GM18909 (cell line): ENCODE data around the gene DCHS1.

Source experiments
- ATAC-seq: cut with Tn5 transposase; IDR thresholded peaks from one replicate; pipeline ENCODE4 v1.9.1; 2021; ENCODE audit warnings: mild to moderate bottlenecking; ENCODE audit not compliant: unreplicated experiment, poor library complexity

The DCHS1 gene

DNA sequence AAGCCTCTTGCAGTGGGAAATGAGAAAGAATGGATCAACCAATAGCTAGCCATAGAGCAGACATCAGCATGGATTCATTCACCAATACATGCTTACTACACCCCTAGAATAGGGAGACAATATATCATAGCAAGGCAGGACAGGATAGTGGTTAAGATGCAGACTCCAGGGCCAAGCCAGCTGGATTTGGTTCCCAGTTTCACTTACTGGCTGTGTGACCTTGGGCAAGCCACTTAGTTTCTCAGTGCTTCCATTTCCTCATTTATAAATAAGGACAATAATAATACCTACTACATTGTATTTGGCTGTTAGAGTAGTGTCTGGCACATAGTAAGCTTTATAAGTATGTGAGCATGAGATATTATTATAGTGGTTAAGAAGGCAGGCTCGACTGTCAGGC, 7.1 kb downstream of the DCHS1 start:
- ATAC-seq = no peak

DNA sequence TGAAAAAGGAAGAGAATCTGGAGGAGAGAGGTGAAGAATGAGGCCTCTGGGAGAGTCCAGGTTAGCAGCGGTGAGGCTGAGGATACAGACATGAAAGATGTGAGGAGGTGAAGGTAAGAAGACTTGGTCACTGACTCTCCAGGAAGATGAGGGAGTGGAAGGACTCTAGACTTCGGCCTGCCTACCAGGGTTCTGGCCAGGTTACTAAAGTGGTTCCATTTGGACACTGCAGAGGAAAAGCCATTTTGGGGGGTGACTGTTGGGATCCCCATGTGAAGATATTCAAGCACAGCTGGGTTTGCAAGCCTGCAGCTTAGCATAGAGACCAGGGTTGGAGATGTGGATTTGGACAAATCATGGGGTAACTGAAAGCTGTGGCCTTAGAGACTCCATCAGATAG, 7.8 kb downstream of the DCHS1 start:
- no peak for ATAC-seq

DNA sequence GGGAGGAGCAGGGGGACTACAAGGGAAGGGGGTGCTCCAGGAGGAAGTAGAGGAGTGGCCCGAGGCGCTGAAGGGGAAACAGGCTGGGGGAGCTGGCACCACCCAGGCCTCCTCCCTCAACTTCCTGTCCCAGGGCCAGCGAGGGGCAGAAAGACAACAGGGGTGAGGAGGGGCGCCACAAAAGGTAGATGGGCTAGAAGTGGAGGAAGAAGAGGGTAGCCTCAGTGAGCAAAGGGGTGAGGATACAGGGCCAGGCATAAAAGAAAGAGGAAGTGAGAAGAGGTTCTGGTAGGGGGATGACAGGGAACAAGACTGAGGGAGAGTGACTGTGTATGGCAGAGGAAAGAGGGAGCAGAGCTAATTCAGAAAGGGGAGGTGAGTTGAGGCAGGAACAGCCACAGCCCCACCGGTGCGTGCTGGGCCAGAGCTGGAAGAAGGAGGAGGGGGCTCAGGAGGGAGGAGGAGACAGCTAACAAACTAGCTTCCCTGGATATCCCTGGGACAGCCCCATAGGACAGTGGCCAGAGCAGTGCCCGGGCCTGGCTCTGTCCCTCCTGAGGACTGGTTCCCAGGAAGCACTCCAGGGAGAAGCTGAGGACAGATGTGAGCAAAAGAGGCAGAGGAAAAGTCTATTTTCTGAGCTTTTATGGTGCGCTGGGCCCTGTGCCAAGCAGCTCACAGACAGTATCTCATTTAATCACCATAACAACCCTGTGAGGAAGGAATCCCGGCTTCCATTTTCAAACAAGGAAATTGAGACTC, 8.5 kb downstream of the DCHS1 start:
- peak; percentile 90 for ATAC-seq

DNA sequence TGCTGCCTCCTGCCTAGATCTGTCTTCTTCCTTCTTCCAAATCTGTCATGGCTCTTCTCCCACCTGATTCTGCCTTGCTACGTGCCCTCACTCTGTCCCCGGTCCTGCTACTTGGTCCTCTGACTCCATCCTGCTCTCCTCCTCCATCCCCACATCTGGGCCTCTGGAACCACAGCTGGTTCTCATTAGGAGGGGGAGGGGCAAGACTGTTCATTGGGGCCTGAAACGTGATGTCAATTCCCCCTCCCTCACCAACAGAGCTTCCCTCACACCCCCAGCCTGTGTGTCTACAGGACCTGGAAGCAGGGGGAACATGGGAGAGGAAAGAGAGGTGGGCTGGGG, 9.1 kb downstream of the DCHS1 start:
- no peak for ATAC-seq

DNA sequence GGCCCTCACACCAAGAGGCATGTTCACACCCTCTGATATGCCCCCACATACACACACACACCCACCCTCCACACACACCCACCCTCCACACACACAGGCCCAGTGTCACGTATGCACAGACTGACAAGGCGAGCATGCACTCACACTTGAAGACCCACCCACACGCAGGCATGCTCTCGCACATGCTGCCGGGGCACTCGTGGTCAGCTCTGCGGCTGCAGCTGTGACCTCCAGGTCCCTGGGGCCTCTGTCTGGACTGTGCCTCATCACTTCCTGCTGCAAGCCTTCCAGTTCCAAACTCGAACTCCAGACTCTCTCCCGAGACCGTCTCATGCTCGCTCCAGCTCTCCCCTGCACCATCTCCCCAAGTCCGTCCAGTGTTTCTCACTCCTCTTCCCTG, 9.5 kb downstream of the DCHS1 start:
- ATAC-seq = peak; percentile 40

DNA sequence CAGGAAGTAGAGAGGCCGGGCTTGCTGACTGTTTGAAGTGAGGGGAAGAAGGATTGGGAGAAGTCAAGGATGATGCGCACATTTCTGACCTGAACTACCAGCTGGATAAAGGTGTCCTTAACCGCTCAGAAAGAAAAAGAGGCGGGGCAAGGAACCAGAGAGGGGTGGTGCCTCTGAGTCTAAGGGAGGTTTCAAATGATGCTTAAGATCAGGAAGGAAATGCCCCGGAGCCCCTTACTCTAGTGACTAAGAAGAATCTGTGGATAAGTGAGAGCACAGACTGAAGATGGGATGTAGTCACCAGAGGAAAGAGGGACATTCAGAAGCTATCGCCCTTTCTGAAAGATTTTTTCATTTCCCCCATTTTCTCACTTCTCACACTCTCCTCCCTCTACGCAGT, 12.7 kb downstream of the DCHS1 start:
- ATAC-seq = no peak

DNA sequence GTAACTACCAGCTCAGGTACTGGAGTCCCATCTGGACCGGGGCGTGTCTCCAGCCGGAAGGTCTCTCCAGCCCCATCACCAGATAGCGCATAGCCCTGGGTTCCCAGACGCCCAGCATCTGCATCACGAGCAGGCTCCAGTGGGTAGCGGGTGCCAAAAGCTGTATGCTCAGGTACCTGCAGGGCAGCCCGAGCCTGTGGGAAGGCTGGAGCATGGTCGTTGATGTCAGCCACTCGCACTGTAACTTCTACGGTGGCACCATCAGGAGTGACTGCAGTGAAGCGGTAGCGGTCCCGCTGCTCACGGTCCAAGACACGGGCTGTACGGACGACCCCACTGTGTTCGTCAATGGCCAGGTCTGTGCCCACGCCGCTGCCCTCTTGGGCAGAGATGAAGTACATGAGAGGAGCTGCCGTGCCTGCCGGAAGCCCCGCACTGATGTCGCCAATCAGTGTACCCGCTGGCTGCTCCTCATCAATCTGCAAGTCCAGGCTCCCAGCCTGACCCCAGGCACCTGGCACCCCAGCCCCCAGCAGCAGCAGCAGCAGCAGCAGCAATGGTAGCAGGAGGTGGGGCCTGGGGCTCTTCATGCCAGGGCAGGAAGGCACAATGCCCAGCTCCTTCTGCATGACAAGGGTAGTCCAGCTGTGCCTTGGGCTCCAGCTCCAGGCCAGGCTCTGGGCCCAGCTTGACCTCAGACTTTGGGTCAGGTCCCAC, 14.5 kb downstream of the DCHS1 start:
- no peak for ATAC-seq

DNA sequence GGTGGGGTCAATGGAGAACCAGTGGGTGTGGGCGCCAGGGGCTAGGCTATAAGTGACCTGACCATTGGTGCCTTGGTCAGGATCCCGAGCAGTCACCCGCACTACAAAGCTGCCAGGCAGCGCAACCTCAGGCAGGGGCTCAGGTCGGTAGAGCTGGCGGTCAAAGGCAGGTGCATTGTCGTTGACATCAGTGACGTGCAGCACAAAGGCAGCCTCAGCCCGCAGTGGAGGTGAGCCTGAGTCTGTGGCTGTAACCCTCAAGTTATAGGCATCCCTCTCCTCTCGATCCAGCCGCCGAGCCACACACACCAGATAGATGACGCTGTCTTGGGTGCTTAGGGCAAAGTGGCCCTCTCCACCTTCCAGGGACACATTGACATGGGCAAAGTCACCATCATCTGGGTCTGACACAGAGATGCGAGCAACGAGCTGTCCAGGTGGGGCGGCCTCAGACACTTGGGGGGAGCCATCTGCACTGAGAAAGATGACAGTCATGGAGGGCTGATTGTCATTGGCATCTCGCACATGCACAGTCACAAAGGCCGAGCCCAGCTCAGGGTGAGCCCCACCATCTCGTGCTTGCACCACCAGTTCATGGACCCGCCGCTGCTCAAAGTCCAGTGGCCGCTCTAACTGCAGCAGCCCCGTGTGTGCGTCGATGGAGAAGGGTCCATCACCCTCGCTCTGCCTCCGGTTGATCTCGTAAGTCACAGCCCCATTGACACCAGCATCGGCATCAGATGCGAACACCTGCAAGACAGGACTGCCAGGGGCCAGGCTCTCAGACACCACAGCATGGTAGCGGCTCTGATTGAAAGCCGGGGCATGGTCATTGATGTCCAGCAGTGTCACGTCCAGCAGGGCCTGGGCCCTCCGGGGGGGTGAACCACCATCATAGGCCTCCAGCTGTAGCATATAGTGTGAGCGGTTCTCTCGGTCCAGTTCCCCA, 15.3 kb downstream of the DCHS1 start:
- ATAC-seq = no peak

DNA sequence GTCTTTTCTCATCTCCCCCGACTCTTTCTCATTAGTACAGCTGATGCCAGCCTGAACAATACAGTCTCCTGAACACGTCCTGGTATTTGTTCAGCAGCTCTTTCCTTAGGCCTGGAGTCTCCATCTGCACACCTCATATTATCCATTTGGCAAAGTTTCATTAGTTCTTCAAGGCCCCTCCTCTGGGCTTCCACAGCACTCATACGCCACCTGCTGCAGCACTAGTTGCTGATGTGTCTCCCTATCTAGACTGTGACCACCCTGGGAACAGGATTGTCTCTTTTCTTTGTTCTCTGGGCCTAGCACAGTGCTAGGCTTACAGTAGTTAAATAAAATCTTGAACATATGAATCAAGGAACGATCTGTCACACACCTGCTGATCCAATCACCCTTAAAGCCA, 17.2 kb downstream of the DCHS1 start:
- no peak for ATAC-seq

DNA sequence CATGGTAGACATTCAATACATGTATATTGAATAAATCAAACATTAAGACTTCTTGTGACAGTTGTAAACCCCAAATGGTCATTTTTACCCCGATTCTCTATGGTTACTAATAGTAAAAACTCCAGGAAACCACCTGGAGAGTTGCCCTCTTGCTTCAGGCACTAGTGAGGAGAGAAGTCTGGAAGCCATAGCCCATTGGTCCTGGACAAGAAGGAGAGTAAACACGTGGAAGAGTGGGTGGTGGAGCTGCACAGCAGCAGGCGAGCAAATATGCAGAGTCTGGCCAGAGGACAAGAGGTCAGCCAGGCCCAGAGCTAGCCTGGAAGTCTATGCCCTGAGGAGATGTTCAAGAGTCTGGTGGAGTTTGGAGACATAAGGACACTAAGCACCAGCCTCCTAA, 17.7 kb downstream of the DCHS1 start:
- ATAC-seq = no peak

DNA sequence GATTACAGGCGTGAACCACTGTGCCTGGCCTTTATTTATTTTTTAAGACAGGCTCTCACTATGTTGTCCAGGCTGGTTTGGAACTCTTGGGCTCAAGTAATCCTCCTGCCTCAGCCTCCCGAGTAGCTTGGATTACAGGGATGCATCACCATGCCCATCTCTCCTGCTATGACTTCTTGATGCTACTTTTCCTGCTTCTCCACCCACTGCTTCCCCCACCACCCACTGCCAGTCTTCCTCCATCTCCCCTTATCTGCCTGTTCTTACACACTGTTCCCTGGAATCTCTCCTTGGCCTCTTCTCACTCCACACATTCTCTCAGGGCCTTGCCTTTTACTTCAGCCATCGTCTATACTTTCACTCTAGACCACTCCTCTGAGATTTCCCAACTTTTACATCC, 19.1 kb downstream of the DCHS1 start:
- ATAC-seq = no peak

DNA sequence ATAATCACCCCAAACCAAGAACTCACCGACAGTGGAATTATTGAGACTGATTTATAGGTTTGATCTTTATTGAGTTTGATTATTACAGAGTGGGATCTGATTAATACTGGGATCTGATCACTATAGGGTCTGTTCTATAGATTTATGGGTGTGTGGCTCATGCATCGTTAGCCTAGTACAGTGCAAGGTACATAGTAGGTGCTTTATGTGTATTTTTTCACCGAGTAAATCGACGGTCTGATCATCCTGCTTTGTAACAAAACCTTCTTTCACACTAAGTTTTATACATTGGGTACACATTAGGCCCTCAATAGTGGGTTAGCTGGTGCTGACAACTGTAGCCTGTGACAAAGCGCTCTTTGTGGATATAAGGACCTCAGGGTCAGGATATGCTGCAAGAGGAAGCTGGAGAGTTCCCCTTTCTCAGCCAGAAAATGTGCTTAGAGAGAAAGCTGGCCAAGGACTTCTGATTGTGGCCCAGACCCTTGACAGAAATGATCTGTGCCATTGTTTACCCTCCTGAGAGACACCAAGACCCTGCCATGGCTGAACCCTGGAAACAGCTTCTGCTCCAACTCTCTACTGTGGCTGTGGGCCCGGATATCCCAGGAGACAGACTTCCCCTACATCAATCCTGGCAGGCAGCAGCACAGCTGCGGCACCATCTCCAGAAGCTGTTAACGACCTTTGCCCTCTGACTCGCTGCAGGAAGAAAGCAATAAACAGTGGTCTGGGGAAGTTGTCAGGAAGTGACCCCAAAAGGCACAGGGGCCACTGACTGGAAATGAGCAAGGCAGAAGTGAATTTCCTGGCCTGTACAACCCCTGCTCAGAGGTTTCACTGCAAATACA, 20.3 kb downstream of the DCHS1 start:
- ATAC-seq = no peak

DNA sequence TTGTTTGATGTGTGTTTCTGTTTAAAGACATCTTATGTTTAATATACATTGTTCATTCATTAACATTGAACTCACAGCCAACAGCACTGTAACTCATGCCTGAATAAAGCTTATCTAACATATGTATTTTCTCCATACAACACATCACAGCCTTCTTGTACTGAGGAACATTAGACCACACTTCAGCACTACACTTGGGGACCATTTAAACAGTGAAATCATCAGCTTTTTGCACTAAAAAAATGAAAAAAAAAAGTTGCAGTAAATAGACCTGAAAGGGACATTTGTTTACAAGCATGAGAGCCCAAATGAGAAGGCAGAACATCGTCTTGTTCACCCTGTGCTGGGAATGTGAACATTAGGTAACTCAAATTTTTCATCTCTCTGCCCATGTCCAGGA, 21.1 kb downstream of the DCHS1 start:
- ATAC-seq = no peak

DNA sequence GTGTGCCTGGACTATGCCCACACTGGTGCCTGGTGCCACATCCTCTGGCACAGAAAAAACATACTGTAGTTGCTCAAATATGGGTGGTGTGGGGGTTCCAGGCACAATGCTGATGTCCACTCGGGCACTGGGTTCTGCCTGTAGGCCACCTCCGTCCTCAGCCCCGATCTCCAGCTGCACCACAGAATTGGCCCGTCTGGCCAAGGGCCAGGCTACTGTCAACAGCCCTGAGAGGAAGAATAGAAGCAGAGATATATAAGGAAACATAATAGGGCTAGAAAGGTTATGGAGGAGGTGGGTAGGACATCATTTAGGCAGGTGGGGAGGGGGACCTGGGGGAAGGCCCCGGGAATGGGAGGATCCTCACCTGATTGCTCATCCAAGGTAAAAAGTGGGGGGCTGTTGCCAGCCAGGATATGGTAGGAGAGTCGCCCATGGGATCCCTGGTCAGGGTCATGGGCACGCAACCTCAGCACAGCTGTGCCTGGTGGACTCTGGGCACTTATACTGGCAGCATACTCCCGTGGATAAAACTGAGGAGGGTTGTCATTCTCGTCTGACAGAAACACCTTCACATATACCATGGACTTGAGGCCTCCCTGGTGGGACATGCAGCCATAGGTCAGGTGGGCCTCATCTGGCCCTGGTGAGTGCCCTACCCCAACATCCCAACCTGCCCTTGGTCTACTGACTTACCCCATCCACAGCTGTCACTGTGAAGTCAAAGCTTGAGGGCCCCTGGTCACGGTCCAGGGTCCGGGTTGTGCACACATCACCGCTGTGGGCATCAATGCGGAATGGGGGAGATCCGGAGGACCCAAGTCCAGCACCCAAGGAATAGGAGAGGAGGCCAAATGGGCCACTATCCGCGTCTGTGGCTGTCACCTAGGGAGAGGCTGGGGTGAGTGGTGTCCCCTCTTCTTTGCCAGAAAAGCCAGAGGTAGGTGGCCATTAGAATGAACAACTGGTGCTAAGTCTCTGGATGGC, 21.9 kb downstream of the DCHS1 start:
- ATAC-seq = no peak

DNA sequence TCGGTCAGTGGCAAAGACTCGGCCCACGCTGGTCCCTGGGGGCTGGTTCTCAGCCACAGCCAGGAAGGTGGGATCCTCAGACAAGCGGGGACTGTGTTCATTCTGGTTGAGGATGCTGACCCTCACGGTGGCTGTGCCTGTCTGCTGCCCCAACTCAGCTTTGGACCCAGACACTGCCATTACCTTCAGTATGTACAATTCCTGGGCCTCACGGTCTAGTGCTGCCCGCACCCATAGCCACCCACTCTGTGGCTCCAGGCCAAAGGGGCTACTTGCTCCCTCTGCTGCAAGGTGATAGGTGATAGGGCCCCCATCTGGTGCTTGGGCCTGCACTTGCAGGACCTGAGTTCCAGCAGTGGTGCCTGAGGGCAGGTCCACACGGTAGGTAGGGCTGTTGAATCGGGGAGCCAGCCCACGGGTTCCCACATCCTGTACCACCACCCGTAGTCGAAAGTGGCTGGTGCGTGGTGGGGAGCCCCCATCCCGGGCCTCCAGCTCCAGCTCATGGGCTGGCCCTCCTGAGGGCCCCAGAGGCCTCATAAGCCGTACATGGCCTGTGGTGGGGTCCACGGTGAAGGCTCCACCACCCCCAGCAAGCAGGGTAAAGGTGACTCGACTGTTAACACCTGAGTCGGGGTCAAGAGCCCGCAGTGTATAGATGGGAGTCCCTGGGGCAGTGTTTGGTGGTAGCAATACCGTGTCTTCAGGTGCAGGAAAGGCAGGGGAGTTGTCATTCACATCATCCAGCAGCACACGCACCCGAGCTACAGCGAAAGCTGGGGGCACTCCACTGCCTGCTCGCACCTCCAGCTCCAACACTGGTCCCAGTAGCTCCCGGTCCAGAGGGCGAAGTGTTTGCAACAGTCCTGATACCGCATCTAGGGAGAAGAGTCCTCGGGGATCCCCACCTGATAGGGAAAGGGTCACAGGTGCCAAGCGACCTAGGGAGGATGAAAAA, 23.2 kb downstream of the DCHS1 start:
- no peak for ATAC-seq

DNA sequence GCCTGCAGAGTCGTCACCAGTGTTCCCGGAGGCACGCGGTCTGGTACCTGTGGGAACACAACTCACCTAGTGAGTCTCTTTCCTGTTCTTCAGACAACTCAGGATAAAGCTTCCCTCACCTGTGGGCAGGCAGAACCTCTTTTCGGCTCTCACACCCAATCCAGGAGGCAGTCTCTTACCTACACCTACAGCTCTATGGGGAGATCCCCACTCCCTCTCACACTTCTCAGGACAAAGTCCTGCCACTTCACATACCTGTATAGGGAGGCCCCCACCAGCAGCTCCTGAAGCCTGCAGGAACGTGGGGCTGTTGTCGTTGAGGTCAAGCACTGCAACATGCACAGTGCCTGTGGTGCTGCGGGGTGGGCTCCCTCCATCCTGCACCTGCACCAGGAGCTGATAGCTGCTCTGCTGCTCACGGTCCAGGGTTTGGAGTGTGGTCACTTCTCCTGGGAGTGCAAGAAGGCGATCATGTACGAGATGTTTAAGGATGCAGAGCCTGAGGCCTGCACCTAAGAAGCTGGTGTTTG, 24.2 kb downstream of the DCHS1 start:
- no peak for ATAC-seq

DNA sequence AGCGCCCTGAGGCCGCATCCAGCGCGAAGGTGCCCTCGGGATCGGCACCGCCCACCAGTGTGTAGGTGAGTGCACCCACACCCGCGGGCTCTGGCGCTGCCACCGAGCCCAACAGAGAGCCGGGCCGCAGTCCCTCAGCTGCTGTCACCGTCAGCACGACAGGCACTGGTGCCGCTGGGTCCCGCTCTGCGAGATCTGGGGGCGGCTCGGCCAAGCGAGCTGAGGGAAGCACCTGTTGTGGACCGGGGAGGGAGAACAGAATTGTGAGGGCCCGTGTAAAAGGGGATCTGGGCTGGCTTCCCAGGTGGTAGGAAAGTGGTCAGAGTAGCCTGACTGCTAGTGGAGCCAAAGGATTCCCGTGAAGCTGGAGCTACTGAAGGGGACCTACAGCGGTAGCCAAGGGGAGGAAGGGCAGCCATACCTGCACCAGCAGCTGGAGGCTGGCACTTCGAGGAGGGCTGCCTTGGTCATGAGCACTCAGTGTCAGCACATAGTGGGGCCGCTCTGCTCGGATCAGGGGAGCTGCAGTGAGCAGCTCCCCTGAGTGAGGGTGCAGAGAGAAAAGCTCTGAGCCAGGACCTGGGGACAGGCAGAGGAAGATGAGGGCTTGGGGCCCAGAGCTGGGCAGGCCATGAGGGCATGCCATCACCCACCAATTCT, 24.8 kb downstream of the DCHS1 start:
- no peak for ATAC-seq
